B cell (primary cell): Measurements from ENCODE around the gene P4HA3. TPM values are rescaled to one million over a fixed set of nuclear protein-coding genes. Genes with fewer than 3 reads are reported as not detected.

Source experiments
- ATAC-seq: fragments of 200-7000 bp; cut with Tn5 transposase; one replicate; pipeline ENCODE4 v1.10.0; 2021; ENCODE audit warnings: low read depth, mild to moderate bottlenecking, moderate number of reproducible peaks, moderate library complexity
- CTCF ChIA-PET: fragments of 350-600 bp; sonication (Branson Sonifier 250); formaldehyde crosslinking; loops from one replicate; lab custom pipeline; 2021; ENCODE audit warnings: antibody characterized with exemption, inconsistent platforms; lab: Charles Lee
- POLR2A ChIA-PET: fragments of 350-600 bp; sonication (Branson Sonifier 250); formaldehyde crosslinking; loops from one replicate; lab custom pipeline; 2021; ENCODE audit warnings: antibody characterized with exemption; lab: Charles Lee
- DNase-seq: peaks from one replicate; pipeline ENCODE4 v3.0.0; 2013
- H2AFZ ChIP-seq: 2 replicates; pipeline ENCODE4 v1.6.1; 2012; ENCODE audit warnings: mild to moderate bottlenecking, low read depth, low read length; ENCODE audit not compliant: insufficient read depth, poor library complexity, severe bottlenecking
- H3K27ac ChIP-seq, 2 donors: 1 replicate in 1 of 2; 2 replicates in 1 of 2; pipeline ENCODE4 v1.5.1; 2012 to 2013; ENCODE audit warnings: low read length in 2 of 2, mild to moderate bottlenecking in 2 of 2, moderate library complexity in 1 of 2
- H3K27me3 ChIP-seq, 4 experiments: fragments of 200-600 bp in 1 of 4; sonication (generic) in 1 of 4; replicated peaks in 1 of 4; 1 replicate in 2 of 4; 2 replicates in 2 of 4; pipeline versions ENCODE4 v1.6.1 to v1.7.0; 2013 to 2016; ENCODE audit warnings: low read length in 3 of 4, mild to moderate bottlenecking in 2 of 4, mixed read lengths in 1 of 4, moderate library complexity in 1 of 4; ENCODE audit not compliant: insufficient read depth in 4 of 4, control insufficient read depth in 3 of 4; ENCODE audit errors: control extremely low read depth in 1 of 4
- H3K36me3 ChIP-seq, 2 experiments: replicated peaks in 1 of 2; 1 replicate in 1 of 2; 2 replicates in 1 of 2; pipeline versions ENCODE4 v1.6.1 to v1.7.1; 2013; ENCODE audit warnings: low read length in 1 of 2; ENCODE audit not compliant: insufficient read depth in 2 of 2, control insufficient read depth in 1 of 2; ENCODE audit errors: control extremely low read depth in 1 of 2, extremely low read depth in 1 of 2
- H3K4me1 ChIP-seq, 2 donors: fragments of 200-600 bp in 1 of 2; sonication (generic) in 1 of 2; 1 replicate in 1 of 2; 2 replicates in 1 of 2; pipeline versions ENCODE4 v1.5.1 to v1.6.1; 2013 to 2017; ENCODE audit warnings: low read length in 2 of 2; ENCODE audit not compliant: control insufficient read depth in 2 of 2, insufficient read depth in 2 of 2
- H3K4me2 ChIP-seq: replicated peaks from 2 replicates; pipeline ENCODE3; 2012; ENCODE audit warnings: mild to moderate bottlenecking, low read depth, low read length; ENCODE audit not compliant: poor library complexity, severe bottlenecking
- H3K4me3 ChIP-seq, 5 experiments: fragments of 200-600 bp in 1 of 5; sonication (generic) in 1 of 5; 1 replicate in 3 of 5; 2 replicates in 2 of 5; pipeline versions ENCODE4 v1.5.1 to v1.7.0; 2011 to 2016; ENCODE audit warnings: low read length in 4 of 5, mild to moderate bottlenecking in 4 of 5, low read depth in 2 of 5, control low read depth in 1 of 5, moderate library complexity in 1 of 5; ENCODE audit not compliant: insufficient read depth in 1 of 5; ENCODE audit errors: control extremely low read depth in 1 of 5, extremely low read depth in 1 of 5
- H3K79me2 ChIP-seq: fragments of 200-600 bp; sonication (generic); one replicate; pipeline ENCODE4 v1.6.0; 2016; ENCODE audit warnings: low read length; ENCODE audit not compliant: control insufficient read depth, insufficient read depth
- H3K9ac ChIP-seq: fragments of 200-600 bp; sonication (generic); 2 replicates; pipeline ENCODE4 v1.6.1; 2017; ENCODE audit warnings: mild to moderate bottlenecking, low read length, moderate library complexity
- H3K9me3 ChIP-seq, 3 donors: one replicate each; pipeline versions ENCODE4 v1.6.1 to v1.7.1; 2013; ENCODE audit warnings: low read length in 2 of 3; ENCODE audit not compliant: control insufficient read depth in 2 of 3, insufficient read depth in 1 of 3; ENCODE audit errors: control extremely low read depth in 1 of 3
- H4K20me1 ChIP-seq: 2 replicates; pipeline ENCODE4 v1.6.0; 2012; ENCODE audit warnings: mild to moderate bottlenecking, low read length; ENCODE audit not compliant: insufficient read depth, control insufficient read depth, poor library complexity, severe bottlenecking
- H3K27ac Mint-ChIP-seq: one replicate; pipeline ENCODE4 v1.8.0; 2021; ENCODE audit warnings: mixed read lengths
- H3K27me3 Mint-ChIP-seq: one replicate; pipeline ENCODE4 v1.8.0; 2021; ENCODE audit warnings: mixed read lengths
- H3K4me1 Mint-ChIP-seq: one replicate; pipeline ENCODE4 v1.8.0; 2021; ENCODE audit warnings: mixed read lengths
- H3K4me3 Mint-ChIP-seq: one replicate; pipeline ENCODE4 v1.8.0; 2021; ENCODE audit warnings: mixed read lengths
- H3K9me3 Mint-ChIP-seq: one replicate; pipeline ENCODE4 v1.8.0; 2022; ENCODE audit warnings: mixed read lengths; ENCODE audit not compliant: insufficient read depth
- EZH2 ChIP-seq: IDR thresholded peaks from 2 replicates; pipeline ENCODE4 v1.6.1; 2012; ENCODE audit warnings: borderline replicate concordance, low read depth, mild to moderate bottlenecking, moderate library complexity, low read length; ENCODE audit not compliant: insufficient read depth, poor library complexity, severe bottlenecking
- WGBS: methylation state at CpG from one replicate; pipeline ENCODE4 v1.1.5; 2013; ENCODE audit warnings: missing lambda C conversion rate; ENCODE audit not compliant: insufficient coverage; 5-methylcytosine and 5-hydroxymethylcytosine counted together
- intact Hi-C: fragments of 100-400 bp; cut with micrococcal nuclease; formaldehyde crosslinking; loops from one replicate; pipeline ENCODE4 v1.10.0; 2022
- polyA plus RNA-seq: library from polyadenylated mRNA; depleted of rRNA; stranded (reverse); fragments of >200 nt; gene quantifications from 2 replicates; pipeline ENCODE4 v1.2.3, GENCODE V29; 2012
- total RNA-seq, 2 donors: library from RNA; stranded (reverse); fragments of 120-200 nt in 1 of 2; gene quantifications; 1 replicate in 1 of 2; 2 replicates in 1 of 2; pipeline versions ENCODE4 v1.2.3 to v1.2.4, GENCODE V29; 2013 to 2022
- TF ChIP-seq, protein P1 (sequence below): fragments of 200-600 bp; IDR thresholded peaks from one replicate; pipeline ENCODE4 v1.8.0; 2022; ENCODE audit warnings: antibody characterized with exemption, mild to moderate bottlenecking

P4HA3 gene
- total and polyA plus RNA-seq, 2 donors (not counting 1 experiment from before 2014, with no cell fraction given), result not detected

DNA sequence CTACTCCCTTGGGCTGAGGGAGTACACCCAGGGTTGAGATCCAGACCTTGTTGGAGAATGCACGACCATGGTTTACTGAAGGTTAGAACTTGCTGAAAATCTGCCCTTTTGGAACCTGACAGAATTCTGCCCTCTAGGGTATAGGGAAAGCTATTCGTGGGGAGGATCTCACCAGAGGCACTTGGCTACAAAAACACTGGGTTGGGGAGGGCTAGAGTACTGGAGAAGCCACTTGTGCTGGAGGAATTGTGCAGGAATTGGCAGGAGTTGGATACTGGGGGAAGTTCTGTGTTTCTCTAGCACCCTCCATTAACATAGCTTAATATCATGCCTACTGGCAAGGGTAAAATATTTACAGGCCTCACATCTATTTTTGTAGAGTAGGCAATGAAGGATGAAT is 84.5 kb downstream of the P4HA3 start:
- no peak for TF ChIP-seq EZH2
- TF ChIP-seq, protein P1, sequence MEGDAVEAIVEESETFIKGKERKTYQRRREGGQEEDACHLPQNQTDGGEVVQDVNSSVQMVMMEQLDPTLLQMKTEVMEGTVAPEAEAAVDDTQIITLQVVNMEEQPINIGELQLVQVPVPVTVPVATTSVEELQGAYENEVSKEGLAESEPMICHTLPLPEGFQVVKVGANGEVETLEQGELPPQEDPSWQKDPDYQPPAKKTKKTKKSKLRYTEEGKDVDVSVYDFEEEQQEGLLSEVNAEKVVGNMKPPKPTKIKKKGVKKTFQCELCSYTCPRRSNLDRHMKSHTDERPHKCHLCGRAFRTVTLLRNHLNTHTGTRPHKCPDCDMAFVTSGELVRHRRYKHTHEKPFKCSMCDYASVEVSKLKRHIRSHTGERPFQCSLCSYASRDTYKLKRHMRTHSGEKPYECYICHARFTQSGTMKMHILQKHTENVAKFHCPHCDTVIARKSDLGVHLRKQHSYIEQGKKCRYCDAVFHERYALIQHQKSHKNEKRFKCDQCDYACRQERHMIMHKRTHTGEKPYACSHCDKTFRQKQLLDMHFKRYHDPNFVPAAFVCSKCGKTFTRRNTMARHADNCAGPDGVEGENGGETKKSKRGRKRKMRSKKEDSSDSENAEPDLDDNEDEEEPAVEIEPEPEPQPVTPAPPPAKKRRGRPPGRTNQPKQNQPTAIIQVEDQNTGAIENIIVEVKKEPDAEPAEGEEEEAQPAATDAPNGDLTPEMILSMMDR, result no peak
- H3K9me3 ChIP-seq, result peaks cover 0 to 3% (median 0%) of the 10 kb centered on the region in 3 donors
- H3K36me3 ChIP-seq, result peaks cover 5 to 14% of the 10 kb centered on the region in 2 experiments
- no peak overlapping the region for H3K27ac ChIP-seq
- ChIA-PET POLR2A (no interaction called here), CTCF (interaction anchor here (1.0 kb wide), 1 partner anchor 262 kb away, joined by 3 read pairs; no protein-coding TSS in a partner anchor)
- Mint-ChIP-seq H3K9me3 (peaks cover 3% of the 10 kb centered on the region), H3K4me1 (no peaks in the 10 kb centered on the region), H3K27ac (no peak overlapping the region), H3K27me3 (no peaks in the 10 kb centered on the region), H3K4me3 (no peak overlapping the region)
- ATAC-seq, result no peak
- no peaks in the 10 kb centered on the region for H3K79me2 ChIP-seq
- intact Hi-C loops, result no loop called here
- H3K27me3 ChIP-seq, result no peaks in the 10 kb centered on the region
- H3K4me1 ChIP-seq, result no peaks in the 10 kb centered on the region
- 100% methylated on average over 1 of the region's 2 CpGs for WGBS
- H3K4me3 ChIP-seq, result no peak overlapping the region
- H2AFZ ChIP-seq, result no peak overlapping the region
- H3K9ac ChIP-seq, result no peak overlapping the region
- no peaks in the 10 kb centered on the region for H4K20me1 ChIP-seq
- H3K4me2 ChIP-seq, result no peak overlapping the region
- no peak for DNase-seq

DNA sequence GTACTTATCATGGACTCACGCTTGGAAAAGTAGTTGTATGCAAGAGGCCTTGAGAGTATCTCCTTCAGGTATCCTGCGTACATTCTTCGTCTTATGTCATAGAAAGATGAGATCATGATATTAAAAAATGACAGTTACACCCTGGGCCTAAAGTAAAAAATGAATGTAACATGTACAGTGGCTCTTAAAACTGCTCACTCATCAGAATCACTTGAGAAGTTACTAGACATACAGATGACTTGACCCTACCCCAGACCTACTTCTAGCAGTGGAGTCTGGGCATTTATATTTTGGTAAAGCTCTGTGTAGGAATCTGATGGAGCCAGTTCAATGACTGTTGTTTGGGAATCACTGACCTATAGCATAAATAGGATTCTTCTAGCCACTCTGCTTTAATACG is 85.9 kb downstream of the P4HA3 start:
- no peaks in the 10 kb centered on the region for H3K79me2 ChIP-seq
- Mint-ChIP-seq H3K27ac (no peak overlapping the region), H3K27me3 (no peaks in the 10 kb centered on the region), H3K4me1 (no peaks in the 10 kb centered on the region), H3K9me3 (peaks cover 3% of the 10 kb centered on the region), H3K4me3 (no peak overlapping the region)
- H3K36me3 ChIP-seq, result peaks cover 2 to 6% of the 10 kb centered on the region in 2 experiments
- H3K9ac ChIP-seq, result no peak overlapping the region
- H3K4me1 ChIP-seq, result no peaks in the 10 kb centered on the region
- no peak for TF ChIP-seq EZH2
- TF ChIP-seq, protein P1, result no peak
- 100% methylated on average over 1 of the region's 4 CpGs for WGBS
- H4K20me1 ChIP-seq, result no peaks in the 10 kb centered on the region
- H3K27me3 ChIP-seq, result no peaks in the 10 kb centered on the region
- ChIA-PET CTCF (no interaction called here), POLR2A (no interaction called here)
- H3K4me3 ChIP-seq, result no peak overlapping the region
- DNase-seq (no peak), ATAC-seq (no peak)
- no peak overlapping the region for H3K27ac ChIP-seq
- no peak overlapping the region for H3K4me2 ChIP-seq
- intact Hi-C loops, result no loop called here
- no peak overlapping the region for H2AFZ ChIP-seq
- peaks cover 0 to 3% (median 0%) of the 10 kb centered on the region in 3 donors for H3K9me3 ChIP-seq
